Loucy (cell line): Measurements from ENCODE around the gene HNRNPF.

Experiments used
- H2AFZ ChIP-seq: fragments of 200-600 bp; sonication (generic); 2 replicates; pipeline ENCODE4 v1.6.0; 2016; ENCODE audit warnings: antibody characterized with exemption, mild to moderate bottlenecking, low read length, moderate library complexity
- H3F3A ChIP-seq: fragments of 200-600 bp; 2 replicates; pipeline ENCODE4 v1.6.0; 2016; ENCODE audit warnings: antibody characterized with exemption, low read depth, mild to moderate bottlenecking
- H3K27me3 ChIP-seq: fragments of 200-600 bp; sonication (generic); 2 replicates; pipeline ENCODE4 v1.6.1; 2014; ENCODE audit warnings: low read length, mild to moderate bottlenecking; ENCODE audit not compliant: insufficient read depth, poor library complexity, severe bottlenecking
- H3K36me3 ChIP-seq: fragments of 200-600 bp; sonication (generic); 2 replicates; pipeline ENCODE4 v1.6.1; 2016; ENCODE audit warnings: low read length; ENCODE audit not compliant: insufficient read depth
- H3K4me1 ChIP-seq: fragments of 200-600 bp; sonication (generic); 2 replicates; pipeline ENCODE4 v1.5.1; 2014; ENCODE audit warnings: low read length, mild to moderate bottlenecking; ENCODE audit not compliant: insufficient read depth, poor library complexity, severe bottlenecking
- H3K4me2 ChIP-seq: fragments of 200-600 bp; sonication (generic); 2 replicates; pipeline ENCODE4 v1.6.0; 2014; ENCODE audit warnings: antibody characterized with exemption, low read length, low read depth, mild to moderate bottlenecking; ENCODE audit not compliant: poor library complexity, severe bottlenecking
- H3K4me3 ChIP-seq: fragments of 200-600 bp; sonication (generic); 2 replicates; pipeline ENCODE4 v1.5.1; 2014; ENCODE audit warnings: low read length, mild to moderate bottlenecking, mixed read lengths; ENCODE audit not compliant: poor library complexity, severe bottlenecking
- H3K79me2 ChIP-seq: fragments of 200-600 bp; sonication (generic); 2 replicates; pipeline ENCODE4 v1.6.1; 2014; ENCODE audit warnings: low read length; ENCODE audit not compliant: insufficient read depth
- H3K9ac ChIP-seq: fragments of 200-600 bp; sonication (generic); 2 replicates; pipeline ENCODE4 v1.6.0; 2014; ENCODE audit warnings: mild to moderate bottlenecking, low read depth, low read length, moderate library complexity; ENCODE audit not compliant: poor library complexity, severe bottlenecking
- H3K9me2 ChIP-seq: fragments of 200-600 bp; sonication (generic); replicated peaks from 2 replicates; pipeline ENCODE4 v1.6.1; 2016; ENCODE audit warnings: low read depth, low read length, mixed read lengths
- H3K9me3 ChIP-seq: fragments of 200-600 bp; sonication (generic); 2 replicates; pipeline ENCODE4 v1.6.1; 2014; ENCODE audit warnings: mild to moderate bottlenecking, antibody characterized with exemption, low read length, low read depth; ENCODE audit not compliant: insufficient read depth
- H4K20me1 ChIP-seq: fragments of 200-600 bp; sonication (generic); 2 replicates; pipeline ENCODE4 v1.6.0; 2014; ENCODE audit warnings: antibody characterized with exemption, low read length, mild to moderate bottlenecking; ENCODE audit not compliant: insufficient read depth, poor library complexity, severe bottlenecking
- EZH2phosphoT487 ChIP-seq: fragments of 200-600 bp; IDR thresholded peaks from 2 replicates; pipeline ENCODE4 v1.6.1; 2018; ENCODE audit warnings: antibody characterized with exemption, mild to moderate bottlenecking, moderate library complexity, borderline replicate concordance
- TF ChIP-seq, protein P1 (sequence below): fragments of 200-600 bp; sonication (generic); conservative IDR thresholded peaks from 2 replicates; pipeline ENCODE4 v1.5.1; 2014; ENCODE audit warnings: mild to moderate bottlenecking, antibody characterized with exemption, low read length

HNRNPF gene

DNA sequence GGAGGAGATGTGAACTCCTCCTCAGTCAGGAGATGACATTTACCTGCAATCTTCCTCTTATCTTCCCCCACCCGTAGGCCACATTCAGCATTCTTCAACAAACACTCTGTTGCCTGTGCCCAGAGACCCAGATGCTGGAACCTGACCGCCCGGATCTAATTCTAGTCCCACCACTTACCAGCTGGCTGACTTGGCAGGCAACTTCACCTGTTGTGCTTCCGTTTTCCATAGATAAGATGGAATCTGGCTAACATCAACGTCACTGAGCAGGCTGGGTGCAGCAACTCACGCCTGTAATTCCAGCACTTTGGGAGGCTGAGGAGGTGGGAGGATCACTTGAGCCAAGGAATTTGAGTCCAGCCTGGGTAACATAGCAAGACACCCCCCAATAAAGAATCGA lies 58.8 kb downstream of the HNRNPF start:
- H3K4me2 ChIP-seq = no peak overlapping the region
- H3K27me3 ChIP-seq = no peaks in the 10 kb centered on the region
- H3K9me2 ChIP-seq = no peaks in the 10 kb centered on the region
- H3K9ac ChIP-seq = no peak overlapping the region
- H3K36me3 ChIP-seq = no peaks in the 10 kb centered on the region
- H2AFZ ChIP-seq = 0 out of 2 replicates have a peak overlapping the region, but pooled peaks have one; percentile 26
- TF ChIP-seq EZH2phosphoT487 = no peak
- TF ChIP-seq, protein P1, sequence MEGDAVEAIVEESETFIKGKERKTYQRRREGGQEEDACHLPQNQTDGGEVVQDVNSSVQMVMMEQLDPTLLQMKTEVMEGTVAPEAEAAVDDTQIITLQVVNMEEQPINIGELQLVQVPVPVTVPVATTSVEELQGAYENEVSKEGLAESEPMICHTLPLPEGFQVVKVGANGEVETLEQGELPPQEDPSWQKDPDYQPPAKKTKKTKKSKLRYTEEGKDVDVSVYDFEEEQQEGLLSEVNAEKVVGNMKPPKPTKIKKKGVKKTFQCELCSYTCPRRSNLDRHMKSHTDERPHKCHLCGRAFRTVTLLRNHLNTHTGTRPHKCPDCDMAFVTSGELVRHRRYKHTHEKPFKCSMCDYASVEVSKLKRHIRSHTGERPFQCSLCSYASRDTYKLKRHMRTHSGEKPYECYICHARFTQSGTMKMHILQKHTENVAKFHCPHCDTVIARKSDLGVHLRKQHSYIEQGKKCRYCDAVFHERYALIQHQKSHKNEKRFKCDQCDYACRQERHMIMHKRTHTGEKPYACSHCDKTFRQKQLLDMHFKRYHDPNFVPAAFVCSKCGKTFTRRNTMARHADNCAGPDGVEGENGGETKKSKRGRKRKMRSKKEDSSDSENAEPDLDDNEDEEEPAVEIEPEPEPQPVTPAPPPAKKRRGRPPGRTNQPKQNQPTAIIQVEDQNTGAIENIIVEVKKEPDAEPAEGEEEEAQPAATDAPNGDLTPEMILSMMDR = no peak
- H3K4me3 ChIP-seq = no peak overlapping the region
- no peaks in the 10 kb centered on the region for H4K20me1 ChIP-seq
- H3K9me3 ChIP-seq = no peaks in the 10 kb centered on the region
- no peaks in the 10 kb centered on the region for H3K79me2 ChIP-seq
- H3F3A ChIP-seq = no peaks in the 10 kb centered on the region
- H3K4me1 ChIP-seq = peaks cover 6% of the 10 kb centered on the region

DNA sequence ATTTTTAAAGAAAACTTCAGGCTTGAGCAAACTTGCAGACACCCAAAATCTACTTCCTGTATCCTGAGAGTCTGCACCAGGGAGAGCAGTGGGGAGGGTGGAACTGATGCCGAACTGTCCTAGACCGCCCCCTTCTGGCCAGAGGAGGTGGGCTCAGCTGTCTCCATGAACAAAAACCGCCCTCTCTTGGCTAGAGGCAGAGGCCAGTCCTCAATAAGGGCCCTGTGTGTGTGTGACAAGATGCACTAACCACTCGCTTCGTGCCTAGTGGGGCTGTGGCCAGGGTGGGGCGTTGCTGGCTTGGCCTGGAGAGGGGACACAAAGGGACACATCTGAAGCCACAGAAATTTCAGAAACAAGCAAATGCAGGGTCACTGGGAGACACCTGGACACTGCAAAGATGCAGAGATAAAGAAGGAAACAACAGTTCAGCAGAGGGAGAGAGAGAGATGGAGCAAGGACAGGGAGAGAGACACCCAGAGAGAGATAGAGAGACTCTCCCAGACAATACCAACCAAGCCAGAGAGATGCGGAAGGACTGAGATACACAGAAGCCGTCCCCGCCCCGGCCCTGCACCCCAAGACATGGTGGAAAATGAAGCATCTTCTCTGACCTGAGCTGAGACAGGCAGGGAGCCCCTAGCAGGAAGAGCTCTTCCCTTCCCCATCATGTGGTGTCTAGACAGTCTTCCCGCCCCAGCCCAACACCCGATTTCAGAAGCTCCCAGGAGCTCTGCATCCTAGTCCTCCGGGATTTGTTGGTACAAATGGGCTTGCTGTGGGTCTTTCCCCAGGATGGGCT lies 60.3 kb downstream of the HNRNPF start:
- Histone ChIP-seq H3K27me3 (no peaks in the 10 kb centered on the region), H3K9ac (no peak overlapping the region), H3K4me1 (peaks cover 6% of the 10 kb centered on the region), H3K36me3 (no peaks in the 10 kb centered on the region), H3K4me3 (no peak overlapping the region), H2AFZ (peak overlapping the region; percentile 76), H3K4me2 (no peak overlapping the region), H3K9me2 (no peaks in the 10 kb centered on the region), H3K79me2 (no peaks in the 10 kb centered on the region), H4K20me1 (no peaks in the 10 kb centered on the region), H3F3A (no peaks in the 10 kb centered on the region), H3K9me3 (no peaks in the 10 kb centered on the region)
- TF ChIP-seq EZH2phosphoT487 = no peak
- TF ChIP-seq, protein P1 = peak; percentile 98

DNA sequence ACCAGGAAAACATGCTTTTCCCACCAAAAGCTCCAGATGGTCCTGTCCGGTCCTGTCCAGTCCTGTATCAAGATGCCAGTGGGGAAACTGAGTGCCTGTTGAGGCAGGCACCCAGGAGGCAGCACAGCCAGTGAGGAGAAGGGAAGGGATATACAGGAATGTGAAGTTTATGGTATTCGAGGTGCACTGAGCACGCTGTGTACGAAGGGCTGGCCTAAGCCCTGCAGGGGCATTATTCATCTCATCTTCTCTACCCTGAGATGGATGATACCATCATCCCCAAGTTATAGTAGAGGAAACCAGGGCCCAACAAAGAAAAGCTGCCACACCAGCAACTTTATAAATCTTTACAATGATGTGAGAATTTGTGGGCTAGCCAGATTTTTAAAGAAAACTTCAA lies 61.0 kb downstream of the HNRNPF start:
- no peaks in the 10 kb centered on the region for H3K9me2 ChIP-seq
- H3K27me3 ChIP-seq = no peaks in the 10 kb centered on the region
- no peak overlapping the region for H3K4me3 ChIP-seq
- H3K4me2 ChIP-seq = no peak overlapping the region
- H2AFZ ChIP-seq = peak overlapping the region; percentile 76
- H3K79me2 ChIP-seq = no peaks in the 10 kb centered on the region
- H3K36me3 ChIP-seq = no peaks in the 10 kb centered on the region
- H4K20me1 ChIP-seq = no peaks in the 10 kb centered on the region
- peaks cover 6% of the 10 kb centered on the region for H3K4me1 ChIP-seq
- H3K9me3 ChIP-seq = no peaks in the 10 kb centered on the region
- no peak overlapping the region for H3K9ac ChIP-seq
- no peaks in the 10 kb centered on the region for H3F3A ChIP-seq
- TF ChIP-seq EZH2phosphoT487 = no peak
- TF ChIP-seq, protein P1 = no peak
